OCI-LY3 (cell line): Measurements from ENCODE around the gene NXT1.

Experiments
- H2AFZ ChIP-seq: fragments of 200-600, 300-600 bp; shearing (Covaris generic); 2 replicates; pipeline ENCODE4 v1.6.0; 2014; ENCODE audit warnings: antibody characterized with exemption, low read depth, low read length
- H3K27ac ChIP-seq: fragments of 200-600, 300-600 bp; sonication (generic); 2 replicates; pipeline ENCODE4 v1.5.1; 2014; ENCODE audit warnings: mild to moderate bottlenecking, low read length, moderate library complexity, mixed read lengths
- H3K27me3 ChIP-seq: fragments of 200-600, 300-600 bp; sonication (generic); 2 replicates; pipeline ENCODE4 v1.6.1; 2014; ENCODE audit warnings: low read depth, low read length, mixed read lengths
- H3K36me3 ChIP-seq: fragments of 200-600, 300-600 bp; sonication (generic); replicated peaks from 2 replicates; pipeline ENCODE3; 2014; ENCODE audit warnings: low read depth, low read length, mixed read lengths
- H3K4me1 ChIP-seq: fragments of 300-600, 200-600 bp; sonication (generic); 2 replicates; pipeline ENCODE4 v1.6.1; 2014; ENCODE audit warnings: low read length, mixed read lengths
- H3K4me2 ChIP-seq: fragments of 200-600, 300-600 bp; sonication (generic); 2 replicates; pipeline ENCODE4 v1.6.1; 2014; ENCODE audit warnings: low read length, mixed read lengths
- H3K4me3 ChIP-seq: fragments of 300-600, 200-600 bp; sonication (generic); 2 replicates; pipeline ENCODE4 v1.5.1; 2014; ENCODE audit warnings: antibody characterized with exemption, mild to moderate bottlenecking, low read length, moderate library complexity
- H3K79me2 ChIP-seq: fragments of 300-600, 200-600 bp; shearing (Covaris generic); 2 replicates; pipeline ENCODE4 v1.6.1; 2014; ENCODE audit warnings: mild to moderate bottlenecking, low read length, mixed read lengths
- H3K9ac ChIP-seq: fragments of 300-600, 200-600 bp; shearing (Covaris generic); 2 replicates; pipeline ENCODE4 v1.6.0; 2014; ENCODE audit warnings: mild to moderate bottlenecking, low read length, moderate library complexity
- H3K9me3 ChIP-seq: fragments of 200-600, 300-600 bp; shearing (Covaris generic); 2 replicates; pipeline ENCODE4 v1.6.1; 2014; ENCODE audit warnings: low read length, mixed read lengths; ENCODE audit not compliant: insufficient read depth
- H4K20me1 ChIP-seq: fragments of 200-600, 300-600 bp; sonication (generic); 2 replicates; pipeline ENCODE4 v1.6.1; 2016; ENCODE audit warnings: low read length, mixed read lengths; ENCODE audit not compliant: insufficient read depth
- CTCF ChIP-seq: fragments of 200-600, 300-600 bp; sonication (generic); IDR thresholded peaks from 2 replicates; pipeline ENCODE4 v1.5.1; 2014; ENCODE audit warnings: antibody characterized with exemption, low read length, low read depth
- EZH2phosphoT487 ChIP-seq: fragments of 200-600 bp; shearing (Covaris generic); IDR thresholded peaks from 2 replicates; pipeline ENCODE4 v1.6.1; 2018; ENCODE audit warnings: antibody characterized with exemption, mixed run types, low read depth

Gene NXT1

GRCh38 chr20:23313271-23313670 lies 37.3 kb upstream of the NXT1 start:
- Histone ChIP-seq H3K36me3 (no peaks in the 10 kb centered on the region), H2AFZ (no peak overlapping the region), H3K27ac (no peak overlapping the region), H3K9me3 (no peaks in the 10 kb centered on the region), H3K4me3 (no peak overlapping the region), H3K4me2 (no peak overlapping the region), H3K27me3 (peaks cover 10% of the 10 kb centered on the region; the same call in 1 of the 2 replicates), H3K4me1 (no peaks in the 10 kb centered on the region), H3K79me2 (no peaks in the 10 kb centered on the region), H3K9ac (no peak overlapping the region), H4K20me1 (no peaks in the 10 kb centered on the region)
- TF ChIP-seq EZH2phosphoT487 (no peak), CTCF (no peak)

- Histone ChIP-seq H3K4me3 (no peak overlapping the region), H3K27ac (no peak overlapping the region), H3K9me3 (no peaks in the 10 kb centered on the region), H3K4me2 (no peak overlapping the region), H3K79me2 (no peaks in the 10 kb centered on the region), H3K9ac (no peak overlapping the region), H4K20me1 (no peaks in the 10 kb centered on the region), H3K4me1 (no peaks in the 10 kb centered on the region), H2AFZ (no peak overlapping the region), H3K27me3 (peaks cover 10% of the 10 kb centered on the region; the same call in 1 of the 2 replicates), H3K36me3 (no peaks in the 10 kb centered on the region)
- TF ChIP-seq CTCF: no peak
Measured at GRCh38 chr20:23314699-23315098, 35.9 kb upstream of the NXT1 start.

GRCh38 chr20:23315099-23315498 lies 35.5 kb upstream of the NXT1 start:
- no peak overlapping the region for H3K9ac ChIP-seq
- H3K27me3 ChIP-seq: peaks cover 10% of the 10 kb centered on the region; the same call in 1 of the 2 replicates
- H2AFZ ChIP-seq: no peak overlapping the region
- no peak overlapping the region for H3K27ac ChIP-seq
- H3K4me3 ChIP-seq: no peak overlapping the region
- no peaks in the 10 kb centered on the region for H3K4me1 ChIP-seq
- no peak overlapping the region for H3K4me2 ChIP-seq
- no peaks in the 10 kb centered on the region for H3K9me3 ChIP-seq
- no peaks in the 10 kb centered on the region for H3K79me2 ChIP-seq
- no peak for TF ChIP-seq CTCF
- TF ChIP-seq EZH2phosphoT487: no peak
- no peaks in the 10 kb centered on the region for H4K20me1 ChIP-seq
- H3K36me3 ChIP-seq: no peaks in the 10 kb centered on the region

GRCh38 chr20:23316626-23317025 lies 34.0 kb upstream of the NXT1 start:
- H3K79me2 ChIP-seq: no peaks in the 10 kb centered on the region
- no peaks in the 10 kb centered on the region for H3K4me1 ChIP-seq
- H3K4me2 ChIP-seq: no peak overlapping the region
- H4K20me1 ChIP-seq: no peaks in the 10 kb centered on the region
- H3K27ac ChIP-seq: no peak overlapping the region
- no peak overlapping the region for H3K4me3 ChIP-seq
- H3K36me3 ChIP-seq: no peaks in the 10 kb centered on the region
- peaks cover 10% of the 10 kb centered on the region; the same call in 1 of the 2 replicates for H3K27me3 ChIP-seq
- TF ChIP-seq CTCF: no peak
- TF ChIP-seq EZH2phosphoT487: no peak
- H3K9me3 ChIP-seq: no peaks in the 10 kb centered on the region
- no peak overlapping the region for H2AFZ ChIP-seq
- H3K9ac ChIP-seq: no peak overlapping the region
